HL-60/S4 treated with retinoic acid at 250 ng/mL for 4 days and 3 days (cell line): Measurements from ENCODE around the gene SAC3D1.

Source experiments
- in situ Hi-C: fragments of 300-500 bp; cut with MboI; formaldehyde crosslinking; loops from 2 replicates; pipeline ENCODE4 v1.7.0; 2022; ENCODE audit warnings: low sequenced_read_pairs

The SAC3D1 gene

GRCh38 chr11:65059523-65059922 is 18.5 kb downstream of the SAC3D1 start:
- in situ Hi-C loops = no loop called here

DNA sequence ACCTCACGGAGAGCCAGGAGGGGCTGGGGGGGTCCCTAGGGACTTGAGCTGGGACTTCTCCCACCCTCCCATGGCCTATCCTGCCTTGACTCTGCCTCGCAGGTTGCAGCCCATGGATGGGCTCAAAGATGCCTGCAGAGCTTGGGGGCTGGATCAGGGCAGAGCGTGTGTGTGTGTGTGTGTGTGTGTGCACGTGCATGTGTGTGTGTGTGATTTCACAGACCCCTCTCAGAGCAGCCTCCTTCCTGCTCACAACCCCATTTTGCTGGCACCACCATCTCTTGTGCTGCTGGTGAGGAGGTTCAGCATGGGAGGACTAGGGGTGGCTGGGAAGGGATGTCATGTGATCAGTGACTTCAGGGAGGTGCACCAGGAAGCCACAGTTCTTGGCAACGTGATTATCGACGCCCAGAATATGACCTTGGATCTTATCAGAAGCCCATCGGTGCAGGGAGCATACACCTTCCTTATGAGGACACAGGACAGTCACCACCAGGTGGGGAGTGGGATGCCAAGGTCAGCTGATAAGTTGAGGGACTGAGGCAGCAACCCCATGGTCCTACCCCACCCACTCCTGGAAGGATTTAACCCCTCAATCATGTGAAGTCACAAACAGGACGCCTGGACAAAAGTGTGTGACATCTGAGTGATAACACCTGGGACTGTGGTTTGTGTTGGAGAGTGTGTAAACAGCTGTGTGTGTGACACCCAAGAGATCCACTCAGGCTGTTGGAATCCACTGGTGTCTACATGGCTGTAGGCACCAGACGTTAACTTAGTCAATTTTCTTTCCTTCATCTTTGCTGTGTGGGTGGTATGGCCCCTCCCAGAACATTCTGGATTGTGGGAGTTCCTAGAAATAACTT is 19.2 kb downstream of the SAC3D1 start:
- in situ Hi-C loops = no loop called here

- in situ Hi-C loops = no loop called here
These were observed 20.0 kb downstream of the SAC3D1 start for GRCh38 chr11:65060913-65061408.

DNA sequence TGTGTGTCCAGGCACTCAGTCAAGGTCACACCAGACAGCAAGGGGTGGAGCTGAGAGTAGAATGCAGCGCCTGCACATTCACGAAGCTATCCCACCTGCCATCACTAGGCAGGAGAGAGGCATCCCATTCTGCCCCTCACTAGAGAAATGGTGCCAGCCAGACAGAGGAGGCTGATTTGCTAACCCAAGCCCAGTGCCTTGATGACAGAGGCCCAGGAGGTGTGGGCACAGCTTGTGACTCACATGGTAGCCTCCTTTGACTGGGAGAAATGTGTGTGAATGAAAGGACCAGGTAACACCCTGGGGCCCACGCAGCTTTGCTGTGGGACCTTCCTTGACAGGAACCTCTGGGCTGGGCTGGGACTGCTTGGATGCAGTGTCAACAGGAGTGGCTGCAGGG is 22.5 kb downstream of the SAC3D1 start:
- in situ Hi-C loops = no loop called here

DNA sequence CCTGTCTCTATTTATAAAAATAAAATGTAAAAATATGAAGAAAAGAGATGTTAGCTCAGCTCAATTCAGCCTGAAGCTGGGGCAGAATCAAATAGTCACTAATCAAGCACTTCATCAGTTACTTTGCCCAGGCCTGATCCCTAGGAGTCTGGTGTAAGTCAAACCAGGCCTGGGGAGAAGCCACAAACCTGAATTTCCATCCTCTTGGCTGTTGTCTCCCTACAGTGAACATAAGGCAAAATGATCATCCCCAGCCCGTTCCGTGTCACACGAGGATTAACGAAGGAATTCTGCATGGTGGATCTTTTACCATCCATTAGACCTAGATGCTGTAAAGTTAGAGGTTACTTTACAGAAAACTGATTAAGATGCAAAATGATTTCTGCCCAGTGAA is 23.8 kb downstream of the SAC3D1 start:
- in situ Hi-C loops = no loop called here

DNA sequence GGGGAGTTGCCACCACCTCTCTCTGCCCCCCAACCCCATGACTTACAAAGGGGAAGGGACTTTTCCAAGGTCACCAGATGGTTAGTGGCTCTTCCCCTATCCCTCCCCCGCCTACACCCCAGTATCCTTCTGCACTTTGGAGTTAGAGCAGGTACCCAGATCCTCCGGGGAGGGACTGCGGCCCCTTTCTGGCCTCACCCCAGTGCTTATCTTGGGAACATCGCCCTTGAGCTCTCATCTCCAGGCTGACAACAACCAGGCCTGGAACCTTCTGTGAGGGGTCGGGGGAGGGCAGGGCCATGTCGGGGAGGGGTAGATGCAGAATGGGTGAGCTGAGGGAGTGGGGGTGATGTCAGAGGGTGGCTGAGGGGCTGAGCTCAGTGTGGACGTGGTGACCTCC is 24.8 kb downstream of the SAC3D1 start:
- in situ Hi-C loops = no loop called here

DNA sequence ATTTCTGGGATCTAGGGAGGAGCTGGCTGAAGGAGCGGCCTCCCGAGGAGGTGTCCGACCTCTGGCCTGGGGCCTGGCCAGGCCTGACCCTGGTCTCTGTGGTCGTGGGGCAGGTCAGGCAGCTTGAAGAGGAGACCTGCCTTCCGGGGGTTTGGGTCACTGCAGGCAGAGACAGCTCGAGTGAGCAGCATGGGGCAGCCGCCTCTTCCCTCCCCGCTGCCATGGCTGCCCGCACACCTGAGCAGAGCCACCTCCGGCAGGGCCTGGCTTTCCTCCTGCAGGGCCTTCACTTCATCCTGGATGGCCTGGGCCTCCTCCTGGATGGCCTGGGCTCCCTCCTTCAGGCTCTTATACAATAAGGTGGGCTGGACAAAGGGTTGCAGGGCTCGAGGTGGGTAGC is 25.3 kb downstream of the SAC3D1 start:
- in situ Hi-C loops = no loop called here

GRCh38 chr11:65066805-65067291 is 25.8 kb downstream of the SAC3D1 start:
- in situ Hi-C loops = no loop called here

DNA sequence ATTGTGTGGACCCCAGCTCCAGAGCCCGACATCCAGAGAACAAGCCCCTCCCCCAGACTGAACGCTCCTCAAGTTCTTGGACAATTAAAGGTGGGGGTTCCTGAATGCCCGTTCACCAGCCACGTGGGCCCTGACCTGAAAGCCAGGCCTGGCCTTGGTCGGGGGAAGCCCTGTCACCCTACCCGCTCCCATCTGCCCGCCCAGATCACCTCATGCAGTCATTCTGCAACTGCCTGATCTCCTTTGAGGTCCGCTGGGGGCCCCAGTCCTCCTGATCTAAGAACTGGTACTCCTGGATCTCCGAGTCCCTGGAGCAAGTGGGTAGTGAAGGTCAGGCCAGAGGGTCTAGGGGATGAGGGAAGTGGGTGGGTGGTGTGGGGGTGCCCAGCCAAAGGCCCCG is 26.4 kb downstream of the SAC3D1 start:
- in situ Hi-C loops = no loop called here

GRCh38 chr11:65069217-65069616 is 28.2 kb downstream of the SAC3D1 start:
- in situ Hi-C loops = no loop called here

GRCh38 chr11:65071907-65072630 is 31.1 kb downstream of the SAC3D1 start:
- in situ Hi-C loops = no loop called here

DNA sequence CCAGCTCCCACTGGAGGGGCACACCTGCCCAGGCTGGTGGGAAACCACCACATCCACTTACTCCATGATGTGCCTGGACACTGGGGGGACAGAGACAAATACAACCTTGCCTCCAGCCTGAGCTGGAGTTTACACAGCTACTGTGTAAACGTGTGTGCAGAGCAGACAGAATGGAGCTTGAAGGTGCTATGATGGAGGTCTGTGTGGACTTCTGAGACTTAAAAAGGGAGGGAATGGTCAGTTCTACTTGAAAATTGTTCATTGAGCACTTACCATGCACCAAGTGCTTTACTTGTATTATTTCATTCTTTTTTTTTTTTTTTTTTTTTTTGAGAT is 31.6 kb downstream of the SAC3D1 start:
- in situ Hi-C loops = no loop called here

DNA sequence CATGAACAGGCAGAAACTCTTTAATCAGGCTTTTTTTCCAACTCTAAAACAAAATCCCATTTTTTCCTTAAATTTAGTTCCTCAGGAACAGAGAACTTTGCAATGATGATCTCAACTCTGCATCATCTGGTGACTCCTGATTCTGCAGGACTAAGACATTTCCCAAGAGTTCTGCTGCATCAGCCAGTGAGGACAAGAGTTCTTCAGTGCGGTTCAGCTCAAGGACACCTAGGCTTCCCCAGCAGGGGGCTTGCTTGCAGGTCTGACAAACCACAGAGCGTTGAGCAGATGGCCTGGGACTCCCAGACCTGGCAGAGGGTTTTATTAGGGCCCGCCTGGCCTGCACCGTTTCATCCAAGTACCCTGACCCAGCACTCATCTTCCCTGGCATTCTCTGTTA is 36.4 kb downstream of the SAC3D1 start:
- in situ Hi-C loops = no loop called here

DNA sequence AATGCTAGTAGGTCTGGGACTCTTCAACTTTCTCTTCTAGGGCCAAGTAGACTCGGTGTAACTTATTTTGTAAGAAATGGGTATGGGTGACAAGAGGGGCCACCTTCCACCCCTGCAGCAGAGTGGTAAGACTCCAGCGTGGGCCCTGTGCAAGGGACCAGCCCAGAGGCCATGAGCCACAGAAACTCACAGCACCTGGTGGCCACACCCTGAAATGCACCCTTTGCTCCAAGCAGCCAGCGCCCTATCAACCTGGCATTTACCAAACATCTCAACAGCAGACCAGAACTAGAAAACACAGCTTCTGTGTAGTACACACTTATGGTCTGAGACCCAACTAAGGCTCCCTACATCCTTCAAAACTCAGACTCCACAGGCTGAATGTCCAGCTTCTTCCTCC is 37.1 kb downstream of the SAC3D1 start:
- in situ Hi-C loops = no loop called here

- in situ Hi-C loops = no loop called here
These were observed 37.9 kb downstream of the SAC3D1 start for GRCh38 chr11:65078786-65079342.

GRCh38 chr11:65083134-65083833 is 42.3 kb downstream of the SAC3D1 start:
- in situ Hi-C loops = no loop called here

DNA sequence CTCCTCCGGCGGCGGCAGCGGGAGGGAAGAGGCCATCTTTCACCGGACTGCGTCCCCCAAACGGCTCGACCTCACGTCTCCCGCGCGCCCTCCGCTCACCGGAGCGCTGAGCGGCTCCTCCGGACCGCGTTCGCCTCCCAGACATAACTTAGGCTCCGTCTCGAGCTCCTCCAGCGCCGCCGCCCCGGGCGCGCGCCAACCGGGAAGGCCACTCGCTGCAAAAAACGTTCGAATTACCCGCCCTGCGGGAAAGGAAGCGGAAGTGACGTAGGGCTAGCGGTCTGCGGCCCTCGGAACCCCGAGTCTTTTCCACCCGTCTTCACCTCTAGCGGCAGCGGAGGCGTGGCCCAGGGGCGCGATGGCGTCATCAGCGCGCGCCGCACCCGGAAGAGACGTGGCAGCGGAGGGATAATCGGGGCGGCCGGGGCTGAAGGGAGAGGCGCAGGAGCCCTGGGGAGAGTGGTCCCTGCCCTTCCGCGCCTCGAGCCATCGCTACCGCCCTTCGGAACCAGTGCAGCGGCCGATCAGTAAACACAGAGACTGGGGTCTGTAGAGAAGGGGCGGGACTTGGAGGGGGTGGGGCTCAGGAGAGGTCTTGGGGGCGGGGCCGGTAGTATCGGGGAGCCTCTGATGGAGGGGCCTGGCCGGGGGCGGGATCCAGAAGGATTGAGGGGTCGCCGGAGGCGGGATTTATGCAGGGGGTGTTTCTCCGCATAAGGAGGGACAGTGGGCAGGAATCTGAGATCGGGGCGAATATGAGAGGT is 43.0 kb downstream of the SAC3D1 start, which contains the start of the genes CDCA5 and ZFPL1:
TSS of gene CDCA5 (minus strand) at position 207 of the 764 bp plus-strand sequence. CDS start at position 145, 62 bp downstream.
TSS of gene ZFPL1 (plus strand) at position 389 of the 764 bp plus-strand sequence. CDS start 477 bp downstream, outside the sequence.
- in situ Hi-C loops = no loop called here

DNA sequence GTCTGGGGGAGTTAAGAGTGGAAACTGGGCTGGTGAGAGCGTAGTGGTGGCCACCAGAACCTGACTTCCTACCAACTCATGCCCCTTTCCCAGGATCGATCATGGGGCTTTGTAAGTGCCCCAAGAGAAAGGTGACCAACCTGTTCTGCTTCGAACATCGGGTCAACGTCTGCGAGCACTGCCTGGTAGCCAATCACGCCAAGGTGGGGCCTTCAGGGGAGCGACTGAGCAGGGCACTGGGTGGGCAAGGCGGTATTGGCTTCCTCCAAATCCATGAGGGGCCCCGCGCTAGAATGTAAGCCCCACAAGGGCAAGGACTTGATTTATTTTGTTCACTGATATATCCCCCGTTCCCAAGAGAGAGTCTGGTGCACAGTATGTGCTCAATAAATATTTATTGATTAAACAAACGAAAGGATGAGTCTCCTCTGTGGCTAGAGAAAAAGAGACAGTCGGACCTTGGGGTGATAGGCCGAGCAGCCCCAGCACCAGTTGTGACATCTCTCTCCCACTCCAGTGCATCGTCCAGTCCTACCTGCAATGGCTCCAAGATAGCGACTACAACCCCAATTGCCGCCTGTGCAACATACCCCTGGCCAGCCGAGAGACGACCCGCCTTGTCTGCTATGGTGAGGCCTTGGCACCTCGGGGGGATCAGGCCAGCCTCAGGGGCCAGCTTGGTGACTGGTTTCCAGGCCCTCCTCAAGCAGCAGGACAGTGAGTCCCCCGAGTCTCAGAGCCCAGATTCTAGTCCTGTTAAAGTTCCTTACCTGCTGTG is 43.8 kb downstream of the SAC3D1 start:
- in situ Hi-C loops = no loop called here

- in situ Hi-C loops = no loop called here
These were observed 44.4 kb downstream of the SAC3D1 start for GRCh38 chr11:65085446-65085845.
